Measurements from ENCODE around the gene DLX6. TPM values are rescaled to one million over a fixed set of nuclear protein-coding genes. Genes with fewer than 3 reads are reported as not detected.

Gene DLX6
- total and polyA plus RNA-seq, 2 of the 8 experiments (the other 6 are each of a cell fraction or from before 2014, with no cell fraction given): not detected

- no peak for TF ChIP-seq SP4 (IDR thresholded peaks at IDR 0.05; ENCODE audit: low read length)
- no peak for TF ChIP-seq ATF3 (IDR thresholded peaks at IDR 0.05; ENCODE audit: insufficient read depth, low read depth, low read length)
- no peak for TF ChIP-seq TEAD4 (IDR thresholded peaks at IDR 0.05; ENCODE audit: low read depth, low read length)
- TF ChIP-seq CHD2 (IDR thresholded peaks at IDR 0.05; ENCODE audit: low read length): no peak
- TF ChIP-seq CTBP2 (IDR thresholded peaks at IDR 0.05; ENCODE audit: borderline replicate concordance, insufficient read depth, insufficient read length, low read length): peak; percentile 88
- TF ChIP-seq TAF1 (IDR thresholded peaks at IDR 0.05; ENCODE audit: low read depth, low read length): 0 out of 2 replicates have a peak, but pooled peaks have one; percentile 34
- TF ChIP-seq SP2 (IDR thresholded peaks at IDR 0.05; ENCODE audit: low read length): no peak
- TF ChIP-seq SP1 (IDR thresholded peaks at IDR 0.05; ENCODE audit: low read depth, low read length): no peak
- peak; percentile 48 for TF ChIP-seq MAX (IDR thresholded peaks at IDR 0.05)
- no peak for TF ChIP-seq KDM5A (IDR thresholded peaks at IDR 0.05; ENCODE audit: low read length)
- no peak for TF ChIP-seq SAP30 (IDR thresholded peaks at IDR 0.05; ENCODE audit: insufficient read depth, insufficient replicate concordance, low read length)
- no peak for TF ChIP-seq JUN (IDR thresholded peaks at IDR 0.05; ENCODE audit: low read depth, low read length)
- no peak for TF ChIP-seq NANOG (IDR thresholded peaks at IDR 0.05; ENCODE audit: insufficient read depth, low read depth, low read length, poor library complexity, severe bottlenecking)
- no peak for TF ChIP-seq SIX5 (IDR thresholded peaks at IDR 0.05; ENCODE audit: low read depth, low read length)
- TF ChIP-seq, protein P1, sequence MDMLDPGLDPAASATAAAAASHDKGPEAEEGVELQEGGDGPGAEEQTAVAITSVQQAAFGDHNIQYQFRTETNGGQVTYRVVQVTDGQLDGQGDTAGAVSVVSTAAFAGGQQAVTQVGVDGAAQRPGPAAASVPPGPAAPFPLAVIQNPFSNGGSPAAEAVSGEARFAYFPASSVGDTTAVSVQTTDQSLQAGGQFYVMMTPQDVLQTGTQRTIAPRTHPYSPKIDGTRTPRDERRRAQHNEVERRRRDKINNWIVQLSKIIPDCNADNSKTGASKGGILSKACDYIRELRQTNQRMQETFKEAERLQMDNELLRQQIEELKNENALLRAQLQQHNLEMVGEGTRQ (IDR thresholded peaks at IDR 0.05; ENCODE audit: low read length): no peak
- TF ChIP-seq RBBP5 (IDR thresholded peaks at IDR 0.05; ENCODE audit: borderline replicate concordance, low read depth, low read length): no peak; the same call in 1 of the 2 replicates
- TF ChIP-seq YY1 (IDR thresholded peaks at IDR 0.05; ENCODE audit: low read depth, low read length): no peak
- no peak for TF ChIP-seq SUZ12 (IDR thresholded peaks at IDR 0.05; ENCODE audit: low read length)
- no peak for TF ChIP-seq ZNF274 (IDR thresholded peaks at IDR 0.05; ENCODE audit: borderline replicate concordance, extremely low read depth, low read length)
- no peak for TF ChIP-seq TBP (IDR thresholded peaks at IDR 0.05; ENCODE audit: low read depth, low read length)
- TF ChIP-seq TCF12 (IDR thresholded peaks at IDR 0.05; ENCODE audit: low read depth, low read length): 0 out of 2 replicates have a peak, but pooled peaks have one; percentile 31
- TF ChIP-seq CEBPB (IDR thresholded peaks at IDR 0.05; ENCODE audit: low read depth, low read length): no peak
- TF ChIP-seq E2F6 (IDR thresholded peaks at IDR 0.05): peak; percentile 52
Measured at GRCh38 chr7:97006055-97006815, 882 bp downstream of the DLX6 start (continued).
